Neutrophil (primary cell): ENCODE results near the gene CACNA2D1.

Experiments
- H3K27ac ChIP-seq: fragments of 200-600 bp; sonication (generic); 2 replicates; pipeline ENCODE4 v1.5.1; 2016; ENCODE audit warnings: mild to moderate bottlenecking, moderate library complexity
- H3K27me3 ChIP-seq: fragments of 200-600 bp; sonication (generic); 2 replicates; pipeline ENCODE4 v1.6.0; 2016; ENCODE audit warnings: mild to moderate bottlenecking
- H3K36me3 ChIP-seq: fragments of 200-600 bp; sonication (generic); 2 replicates; pipeline ENCODE4 v1.5.1; 2017
- H3K4me1 ChIP-seq, 2 experiments: fragments of 200-600 bp in 1 of 2; sonication (generic) in 1 of 2; 1 replicate in 1 of 2; 2 replicates in 1 of 2; pipeline versions ENCODE4 v1.5.1 to v1.6.1; 2013 to 2016; ENCODE audit warnings: low read depth in 1 of 2, low read length in 1 of 2, mild to moderate bottlenecking in 1 of 2, moderate library complexity in 1 of 2; ENCODE audit not compliant: control insufficient read depth in 1 of 2, insufficient read depth in 1 of 2
- H3K4me3 ChIP-seq, 2 experiments: fragments of 200-600 bp in 1 of 2; sonication (generic) in 1 of 2; 1 replicate in 1 of 2; 2 replicates in 1 of 2; pipeline ENCODE4 v1.5.1; 2013 to 2016; ENCODE audit warnings: low read depth in 1 of 2, low read length in 1 of 2, mild to moderate bottlenecking in 1 of 2, moderate library complexity in 1 of 2
- H3K9me3 ChIP-seq: fragments of 200-600 bp; sonication (generic); 2 replicates; pipeline ENCODE4 v1.5.1; 2016
- CTCF ChIP-seq: fragments of 200-600 bp; sonication (generic); IDR thresholded peaks from 2 replicates; pipeline ENCODE4 v1.5.1; 2016; ENCODE audit warnings: antibody characterized with exemption

The CACNA2D1 gene

GRCh38 chr7:82419200-82419599 lies 24.4 kb downstream of the CACNA2D1 start:
- H3K9me3 ChIP-seq, result no peaks in the 10 kb centered on the region
- no peak overlapping the region for H3K4me3 ChIP-seq
- no peaks in the 10 kb centered on the region for H3K4me1 ChIP-seq
- H3K27ac ChIP-seq, result no peak overlapping the region
- TF ChIP-seq CTCF, result no peak
- H3K36me3 ChIP-seq, result no peaks in the 10 kb centered on the region
- H3K27me3 ChIP-seq, result no peaks in the 10 kb centered on the region

- no peak for TF ChIP-seq CTCF
- H3K9me3 ChIP-seq, result no peaks in the 10 kb centered on the region
- no peak overlapping the region for H3K4me3 ChIP-seq
- H3K36me3 ChIP-seq, result no peaks in the 10 kb centered on the region
- no peak overlapping the region for H3K27ac ChIP-seq
- no peaks in the 10 kb centered on the region for H3K4me1 ChIP-seq
- H3K27me3 ChIP-seq, result no peaks in the 10 kb centered on the region
Observed at GRCh38 chr7:82417898-82418297, 25.7 kb downstream of the CACNA2D1 start.

DNA sequence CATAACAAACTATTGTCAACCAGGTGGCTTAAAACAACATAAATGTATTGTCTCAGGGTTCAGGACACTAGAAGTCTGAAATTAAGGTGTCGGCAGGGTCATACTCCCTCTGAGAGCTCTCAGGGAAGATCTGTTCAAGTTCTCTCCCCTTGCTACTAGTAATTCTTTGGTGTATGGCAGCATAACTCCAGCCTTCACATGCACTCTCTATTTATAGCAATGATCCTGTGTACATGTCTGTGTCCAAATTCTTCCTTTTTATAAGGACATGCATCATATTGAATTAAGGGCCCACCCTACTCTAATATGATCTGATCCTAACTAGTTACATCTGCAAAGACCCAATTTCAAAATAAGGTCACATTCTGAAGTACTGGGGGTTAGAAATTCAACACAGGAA lies 27.2 kb downstream of the CACNA2D1 start:
- H3K27ac ChIP-seq, result no peak overlapping the region
- no peak for TF ChIP-seq CTCF
- H3K9me3 ChIP-seq, result no peaks in the 10 kb centered on the region
- no peaks in the 10 kb centered on the region for H3K36me3 ChIP-seq
- H3K4me3 ChIP-seq, result no peak overlapping the region
- no peaks in the 10 kb centered on the region for H3K4me1 ChIP-seq
- H3K27me3 ChIP-seq, result no peaks in the 10 kb centered on the region

DNA sequence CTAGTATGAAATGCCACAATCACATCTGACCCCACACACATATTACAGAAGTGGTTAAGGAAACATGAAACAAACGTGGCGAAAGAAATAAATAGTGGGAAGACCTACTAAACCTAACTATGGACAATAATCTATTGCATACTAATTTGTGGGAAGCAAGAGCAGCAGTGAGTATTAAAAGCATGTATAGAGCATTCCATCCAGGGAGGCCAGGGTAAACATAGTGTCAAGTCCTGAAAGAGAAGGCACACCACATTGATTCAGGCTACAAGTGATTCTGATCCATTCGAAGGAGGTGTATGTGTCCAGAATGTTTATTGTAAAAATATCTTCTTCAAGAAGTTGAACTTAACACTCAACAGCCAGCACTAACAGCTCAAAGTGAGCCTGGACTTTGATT lies 29.2 kb downstream of the CACNA2D1 start:
- Histone ChIP-seq H3K36me3 (no peaks in the 10 kb centered on the region), H3K27ac (no peak overlapping the region), H3K27me3 (no peaks in the 10 kb centered on the region), H3K4me1 (no peaks in the 10 kb centered on the region), H3K9me3 (no peaks in the 10 kb centered on the region), H3K4me3 (no peak overlapping the region)
- TF ChIP-seq CTCF, result no peak

DNA sequence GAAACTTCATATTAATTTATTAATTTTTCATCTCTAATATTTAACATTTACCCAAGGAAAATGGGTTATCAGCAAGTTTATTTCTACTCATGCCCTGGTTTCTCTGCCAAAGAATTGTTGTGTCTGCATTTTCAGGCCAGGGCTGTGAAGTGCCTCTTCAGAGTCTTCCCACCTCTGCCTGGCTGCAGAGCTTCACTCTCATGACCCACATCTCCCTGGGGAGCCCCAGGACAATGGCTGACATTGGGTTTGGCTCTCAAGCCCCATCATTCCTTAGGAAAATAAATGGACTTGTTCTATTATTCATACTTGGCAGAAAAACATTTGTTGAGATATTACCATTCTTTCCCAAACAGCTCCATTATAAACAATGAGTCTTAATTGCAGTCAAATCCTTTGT lies 30.3 kb downstream of the CACNA2D1 start:
- Histone ChIP-seq H3K4me3 (no peak overlapping the region), H3K27ac (no peak overlapping the region), H3K9me3 (no peaks in the 10 kb centered on the region), H3K36me3 (no peaks in the 10 kb centered on the region), H3K4me1 (no peaks in the 10 kb centered on the region), H3K27me3 (no peaks in the 10 kb centered on the region)
- TF ChIP-seq CTCF, result no peak

GRCh38 chr7:82411732-82412131 lies 31.8 kb downstream of the CACNA2D1 start:
- TF ChIP-seq CTCF, result no peak
- H3K27ac ChIP-seq, result no peak overlapping the region
- H3K4me3 ChIP-seq, result no peak overlapping the region
- no peaks in the 10 kb centered on the region for H3K9me3 ChIP-seq
- H3K4me1 ChIP-seq, result no peaks in the 10 kb centered on the region
- H3K27me3 ChIP-seq, result no peaks in the 10 kb centered on the region
- no peaks in the 10 kb centered on the region for H3K36me3 ChIP-seq
